Keratinocyte (primary cell): ENCODE results near the gene APOL3. TPM values are rescaled to one million over a fixed set of nuclear protein-coding genes. Genes with fewer than 3 reads are reported as not detected.
"Not testable (repeated sequence)": the region's sequence is repeated elsewhere in the genome, so short reads cannot be mapped to it uniquely, and the experiment has no call there.

Experiments used
- DNase-seq: peaks from one replicate; pipeline ENCODE4 v3.0.0-alpha.2; 2011; ENCODE audit warnings: low read depth, missing footprints, low spot score
- FAIRE-seq: peaks from 2 replicates; lab custom pipeline; 2011; peaks lifted over from hg19 to GRCh38; lab: Jason Lieb, UNC
- H2AFZ ChIP-seq: 2 replicates; pipeline ENCODE4 v1.6.0; 2012; ENCODE audit warnings: low read length, control low read depth, inconsistent platforms; ENCODE audit not compliant: control insufficient read depth
- H3K27ac ChIP-seq: 2 replicates; pipeline ENCODE4 v1.5.1; 2011; ENCODE audit warnings: low read length; ENCODE audit not compliant: control insufficient read depth, insufficient read depth
- H3K27me3 ChIP-seq: 3 replicates; pipeline ENCODE4 v1.6.0; 2011; ENCODE audit warnings: low read length; ENCODE audit not compliant: control insufficient read depth, insufficient read depth; ENCODE audit errors: extremely low read depth
- H3K36me3 ChIP-seq, 2 experiments: 2 replicates in 1 of 2; 3 replicates in 1 of 2; pipeline ENCODE4 v1.5.1; 2011; ENCODE audit warnings: low read length in 2 of 2, mild to moderate bottlenecking in 1 of 2; ENCODE audit not compliant: control insufficient read depth in 2 of 2, insufficient read depth in 2 of 2; ENCODE audit errors: extremely low read depth in 1 of 2
- H3K4me1 ChIP-seq: 3 replicates; pipeline ENCODE4 v1.5.1; 2011; ENCODE audit warnings: low read length; ENCODE audit not compliant: control insufficient read depth, insufficient read depth; ENCODE audit errors: extremely low read depth
- H3K4me2 ChIP-seq: 3 replicates; pipeline ENCODE4 v1.6.0; 2011; ENCODE audit warnings: low read depth, low read length; ENCODE audit not compliant: control insufficient read depth, insufficient read depth; ENCODE audit errors: extremely low read depth
- H3K4me3 ChIP-seq, 3 experiments: fragments of 200-600 bp in 1 of 3; sonication (generic) in 1 of 3; 2 replicates in 2 of 3; 3 replicates in 1 of 3; pipeline ENCODE4 v1.5.1; 2011 to 2016; ENCODE audit warnings: low read length in 3 of 3, mild to moderate bottlenecking in 3 of 3, control low read depth in 2 of 3, inconsistent platforms in 1 of 3, low read depth in 1 of 3, mixed read lengths in 1 of 3, mixed run types in 1 of 3, moderate library complexity in 1 of 3; ENCODE audit not compliant: control insufficient read depth in 2 of 3, insufficient read depth in 2 of 3; ENCODE audit errors: extremely low read depth in 1 of 3
- H3K79me2 ChIP-seq: 2 replicates; pipeline ENCODE4 v1.6.0; 2012; ENCODE audit warnings: low read length; ENCODE audit not compliant: control insufficient read depth, insufficient read depth
- H3K9ac ChIP-seq: 3 replicates; pipeline ENCODE4 v1.6.0; 2011; ENCODE audit warnings: low read length; ENCODE audit not compliant: control insufficient read depth, insufficient read depth; ENCODE audit errors: extremely low read depth
- H3K9me1 ChIP-seq: 3 replicates; pipeline ENCODE4 v1.6.0; 2011; ENCODE audit warnings: low read length; ENCODE audit not compliant: control insufficient read depth, insufficient read depth; ENCODE audit errors: extremely low read depth
- H3K9me3 ChIP-seq: 2 replicates; pipeline ENCODE4 v1.5.1; 2012; ENCODE audit warnings: low read depth, low read length; ENCODE audit not compliant: control insufficient read depth
- H4K20me1 ChIP-seq: 3 replicates; pipeline ENCODE4 v1.6.0; 2011; ENCODE audit warnings: low read length; ENCODE audit not compliant: control insufficient read depth, insufficient read depth; ENCODE audit errors: extremely low read depth
- EZH2 ChIP-seq: IDR thresholded peaks from one replicate; pipeline ENCODE4 v1.6.1; 2012; ENCODE audit warnings: inconsistent platforms, mild to moderate bottlenecking, low read length, moderate library complexity
- dilution Hi-C: fragments of 300-500 bp; cut with MboI; formaldehyde crosslinking; loops from one replicate; pipeline ENCODE4 v1.7.0; 2020; ENCODE audit warnings: low sequenced_read_pairs; ENCODE audit not compliant: extremely low pct_ligation_motif_present
- polyA plus RNA-seq, 5 experiments: library from polyadenylated mRNA; depleted of rRNA in 3 of 5; stranded (reverse) in 3 of 5; stranded (forward) in 1 of 5; unstranded in 1 of 5; fragments of >200 nt; gene quantifications; 1 replicate in 1 of 5; 2 replicates in 3 of 5; 3 replicates in 1 of 5; pipeline versions ENCODE4 v1.2.1 to v1.2.3, GENCODE V29; 2011 to 2012; ENCODE audit warnings: missing spikeins in 2 of 5, low read depth in 1 of 5, low replicate concordance in 1 of 5
- TF ChIP-seq, protein P1 (sequence below), 3 experiments: IDR thresholded peaks in 1 of 3; conservative IDR thresholded peaks in 1 of 3; optimal IDR thresholded peaks in 1 of 3; 2 replicates in 2 of 3; 3 replicates in 1 of 3; pipeline versions ENCODE3 to v1.5.1; 2011; ENCODE audit warnings: low read length in 3 of 3, mild to moderate bottlenecking in 3 of 3, moderate library complexity in 2 of 3, control low read depth in 1 of 3, inconsistent platforms in 1 of 3; ENCODE audit not compliant: insufficient read depth in 2 of 3; ENCODE audit errors: extremely low read depth in 1 of 3

The APOL3 gene
- polyA plus RNA-seq, 1 donor (not counting 4 experiments of a cell fraction or from before 2014, with no cell fraction given): 0.92 TPM

DNA sequence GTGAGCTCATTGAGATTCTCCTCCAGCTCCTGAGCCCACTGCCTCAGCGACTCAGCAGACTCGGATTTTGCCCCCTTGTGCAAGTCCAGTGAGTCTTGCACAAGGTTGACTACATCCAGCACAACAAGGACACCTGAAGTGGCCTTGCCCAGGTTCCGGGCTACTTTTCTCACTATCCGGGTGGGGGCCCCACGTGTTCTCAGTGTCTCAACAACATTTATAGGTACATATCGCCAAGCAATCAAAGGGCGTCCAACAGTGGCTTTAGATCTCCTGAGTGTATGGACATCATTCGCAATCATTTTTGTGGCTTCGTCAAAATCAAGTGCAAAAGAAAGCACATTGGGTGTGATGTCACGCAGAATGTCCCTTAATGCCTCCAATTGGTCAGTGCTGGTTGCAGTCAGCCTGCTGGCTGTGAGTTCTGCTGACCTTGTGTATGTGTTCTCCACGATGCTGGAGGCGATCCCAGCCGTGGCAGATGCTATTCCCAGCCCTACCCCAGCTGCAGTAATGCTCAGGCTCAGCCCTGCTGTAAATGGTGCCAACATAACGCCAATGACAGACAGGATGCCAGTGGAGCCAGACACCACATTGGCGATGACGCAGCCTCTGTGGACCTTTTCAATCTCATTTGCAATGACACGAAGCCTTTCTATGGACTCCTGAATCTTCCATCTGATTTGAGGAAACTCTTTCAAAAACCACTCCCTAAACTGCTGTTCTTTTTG lies 30.7 kb upstream of the APOL3 start:
- H3K4me2 ChIP-seq: no peak overlapping the region
- DNase-seq (no peak), FAIRE-seq (no peak)
- no peaks in the 10 kb centered on the region for H3K79me2 ChIP-seq
- no peak overlapping the region for H3K27ac ChIP-seq
- H3K4me1 ChIP-seq: no peaks in the 10 kb centered on the region
- no peak overlapping the region for H3K4me3 ChIP-seq
- no peak overlapping the region for H2AFZ ChIP-seq
- dilution Hi-C loops: no loop called here
- no peaks in the 10 kb centered on the region for H3K9me3 ChIP-seq
- TF ChIP-seq EZH2: no peak
- TF ChIP-seq, protein P1, sequence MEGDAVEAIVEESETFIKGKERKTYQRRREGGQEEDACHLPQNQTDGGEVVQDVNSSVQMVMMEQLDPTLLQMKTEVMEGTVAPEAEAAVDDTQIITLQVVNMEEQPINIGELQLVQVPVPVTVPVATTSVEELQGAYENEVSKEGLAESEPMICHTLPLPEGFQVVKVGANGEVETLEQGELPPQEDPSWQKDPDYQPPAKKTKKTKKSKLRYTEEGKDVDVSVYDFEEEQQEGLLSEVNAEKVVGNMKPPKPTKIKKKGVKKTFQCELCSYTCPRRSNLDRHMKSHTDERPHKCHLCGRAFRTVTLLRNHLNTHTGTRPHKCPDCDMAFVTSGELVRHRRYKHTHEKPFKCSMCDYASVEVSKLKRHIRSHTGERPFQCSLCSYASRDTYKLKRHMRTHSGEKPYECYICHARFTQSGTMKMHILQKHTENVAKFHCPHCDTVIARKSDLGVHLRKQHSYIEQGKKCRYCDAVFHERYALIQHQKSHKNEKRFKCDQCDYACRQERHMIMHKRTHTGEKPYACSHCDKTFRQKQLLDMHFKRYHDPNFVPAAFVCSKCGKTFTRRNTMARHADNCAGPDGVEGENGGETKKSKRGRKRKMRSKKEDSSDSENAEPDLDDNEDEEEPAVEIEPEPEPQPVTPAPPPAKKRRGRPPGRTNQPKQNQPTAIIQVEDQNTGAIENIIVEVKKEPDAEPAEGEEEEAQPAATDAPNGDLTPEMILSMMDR (optimal IDR thresholded peaks at IDR 0.05 in 1 of 3, IDR thresholded peaks at IDR 0.05 in 1 of 3, conservative IDR thresholded peaks at IDR 0.05 in 1 of 3; ENCODE audit: extremely low read depth in 1 of 3, insufficient read depth in 2 of 3, low read length in 3 of 3): no peak
- H4K20me1 ChIP-seq: no peaks in the 10 kb centered on the region
- H3K9ac ChIP-seq: no peak overlapping the region
- H3K9me1 ChIP-seq: no peaks in the 10 kb centered on the region
- peaks cover 11% of the 10 kb centered on the region for H3K27me3 ChIP-seq
- no peaks in the 10 kb centered on the region for H3K36me3 ChIP-seq

DNA sequence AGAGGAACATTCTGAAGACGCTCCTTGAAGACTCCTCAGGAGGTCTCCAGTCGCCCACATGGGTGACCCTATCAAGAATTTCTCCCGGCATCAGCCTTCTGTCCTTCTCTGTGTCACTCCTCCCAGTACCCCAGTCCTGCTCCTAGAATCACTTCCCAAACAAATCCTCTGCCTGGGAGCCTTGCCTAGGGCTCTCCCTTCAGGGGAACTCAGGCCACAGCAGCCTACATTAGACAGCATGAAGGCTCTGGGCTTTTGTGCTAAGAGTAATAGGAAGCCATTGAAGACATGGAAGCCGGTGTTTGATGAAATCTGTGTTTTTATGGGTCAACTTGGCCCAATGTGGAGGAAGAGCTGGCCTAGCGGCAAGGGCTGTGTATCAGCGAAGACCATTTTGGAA lies 27.3 kb upstream of the APOL3 start:
- dilution Hi-C loops, H3K9me3 ChIP-seq, H3K9me1 ChIP-seq, H3K27me3 ChIP-seq, DNase-seq, H3K27ac ChIP-seq, H3K79me2 ChIP-seq, H3K4me2 ChIP-seq, H3K4me3 ChIP-seq, H2AFZ ChIP-seq, H3K36me3 ChIP-seq, H3K4me1 ChIP-seq, H3K9ac ChIP-seq, H4K20me1 ChIP-seq, FAIRE-seq: not testable (repeated sequence)
